Measurements from ENCODE around the gene MED13. TPM values are rescaled to one million over a fixed set of nuclear protein-coding genes. Genes with fewer than 3 reads are reported as not detected.

The MED13 gene
- total and polyA plus RNA-seq, 8 donors, result 4.9 to 193 (median 45.0) TPM

DNA sequence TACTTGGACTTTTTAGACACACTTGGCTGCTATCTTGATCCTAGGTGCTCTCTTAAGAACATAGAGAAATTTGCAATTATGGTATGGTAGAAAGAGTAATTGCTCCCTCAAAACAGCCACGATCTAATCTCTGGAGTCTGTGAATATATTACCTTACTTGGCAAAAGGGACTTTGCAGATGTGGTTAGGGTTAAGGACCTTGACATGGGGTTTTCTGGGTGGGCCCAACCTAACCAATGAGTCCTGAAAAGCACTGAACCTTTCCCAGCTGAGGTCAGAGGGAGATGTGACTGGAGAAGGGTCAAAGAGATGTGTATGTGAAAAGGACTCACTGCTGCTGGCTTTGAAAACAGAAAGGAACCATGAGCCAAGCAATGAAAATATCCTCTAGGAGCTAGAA lies 26.7 kb upstream of the MED13 start:
- H3K36me3 ChIP-seq, result no peaks in the 10 kb centered on the region
- intact Hi-C loops (cut with DNase I; ENCODE audit: low total_unique reads), result no loop called here
- WGBS, 5 donors, result 36 to 65% (median 46%) methylated on average over 1 of the region's 1 CpG
- H3K9me3 ChIP-seq, result no peaks in the 10 kb centered on the region
- no peak overlapping the region for H3K27ac ChIP-seq
- TF ChIP-seq POLR2AphosphoS5 (IDR thresholded peaks at IDR 0.05) (no peak), POLR2A (IDR thresholded peaks at IDR 0.05) (no peak), EP300 (IDR thresholded peaks at IDR 0.05) (no peak)
- TF ChIP-seq, protein P1, sequence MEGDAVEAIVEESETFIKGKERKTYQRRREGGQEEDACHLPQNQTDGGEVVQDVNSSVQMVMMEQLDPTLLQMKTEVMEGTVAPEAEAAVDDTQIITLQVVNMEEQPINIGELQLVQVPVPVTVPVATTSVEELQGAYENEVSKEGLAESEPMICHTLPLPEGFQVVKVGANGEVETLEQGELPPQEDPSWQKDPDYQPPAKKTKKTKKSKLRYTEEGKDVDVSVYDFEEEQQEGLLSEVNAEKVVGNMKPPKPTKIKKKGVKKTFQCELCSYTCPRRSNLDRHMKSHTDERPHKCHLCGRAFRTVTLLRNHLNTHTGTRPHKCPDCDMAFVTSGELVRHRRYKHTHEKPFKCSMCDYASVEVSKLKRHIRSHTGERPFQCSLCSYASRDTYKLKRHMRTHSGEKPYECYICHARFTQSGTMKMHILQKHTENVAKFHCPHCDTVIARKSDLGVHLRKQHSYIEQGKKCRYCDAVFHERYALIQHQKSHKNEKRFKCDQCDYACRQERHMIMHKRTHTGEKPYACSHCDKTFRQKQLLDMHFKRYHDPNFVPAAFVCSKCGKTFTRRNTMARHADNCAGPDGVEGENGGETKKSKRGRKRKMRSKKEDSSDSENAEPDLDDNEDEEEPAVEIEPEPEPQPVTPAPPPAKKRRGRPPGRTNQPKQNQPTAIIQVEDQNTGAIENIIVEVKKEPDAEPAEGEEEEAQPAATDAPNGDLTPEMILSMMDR (IDR thresholded peaks at IDR 0.05), result no peak
- DNase-seq, result no peak
- H3K27me3 ChIP-seq, result no peaks in the 10 kb centered on the region
- H3K4me3 ChIP-seq, result no peak overlapping the region
- H3K4me1 ChIP-seq, result peaks cover 8 to 31% (median 26%) of the 10 kb centered on the region in 4 donors

DNA sequence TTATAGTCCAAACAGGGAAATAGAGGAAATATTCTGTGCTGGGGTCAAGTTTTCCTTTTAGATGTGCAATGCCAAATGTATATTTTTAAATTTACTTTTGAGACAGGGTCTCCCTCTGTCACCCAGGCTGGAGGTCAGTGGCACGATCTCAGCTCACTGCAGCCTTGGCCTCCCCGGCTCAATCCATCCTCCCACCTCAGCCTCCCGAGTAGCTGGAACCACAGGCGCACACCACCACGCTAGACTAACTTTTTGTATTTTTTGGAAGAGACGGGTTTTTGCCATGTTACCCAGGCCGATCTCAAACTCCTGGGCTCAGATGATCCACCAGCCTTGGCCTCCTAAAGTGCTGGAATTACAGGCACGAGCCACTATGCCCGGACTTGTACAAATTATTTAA lies 25.8 kb upstream of the MED13 start:
- H3K27ac ChIP-seq, result no peak overlapping the region
- no peak for TF ChIP-seq POLR2A (IDR thresholded peaks at IDR 0.05)
- TF ChIP-seq, protein P1 (IDR thresholded peaks at IDR 0.05), result no peak
- TF ChIP-seq EP300 (IDR thresholded peaks at IDR 0.05), result no peak
- no peak for TF ChIP-seq POLR2AphosphoS5 (IDR thresholded peaks at IDR 0.05)
- 84 to 95% (median 91%) methylated on average over 9 of the region's 9 CpGs for WGBS, 5 donors
- peaks cover 8 to 29% (median 25%) of the 10 kb centered on the region in 4 donors for H3K4me1 ChIP-seq
- no peaks in the 10 kb centered on the region for H3K36me3 ChIP-seq
- H3K27me3 ChIP-seq, result no peaks in the 10 kb centered on the region
- no peaks in the 10 kb centered on the region for H3K9me3 ChIP-seq
- no peak for DNase-seq
- intact Hi-C loops (cut with DNase I; ENCODE audit: low total_unique reads), result no loop called here
- no peak overlapping the region for H3K4me3 ChIP-seq

DNA sequence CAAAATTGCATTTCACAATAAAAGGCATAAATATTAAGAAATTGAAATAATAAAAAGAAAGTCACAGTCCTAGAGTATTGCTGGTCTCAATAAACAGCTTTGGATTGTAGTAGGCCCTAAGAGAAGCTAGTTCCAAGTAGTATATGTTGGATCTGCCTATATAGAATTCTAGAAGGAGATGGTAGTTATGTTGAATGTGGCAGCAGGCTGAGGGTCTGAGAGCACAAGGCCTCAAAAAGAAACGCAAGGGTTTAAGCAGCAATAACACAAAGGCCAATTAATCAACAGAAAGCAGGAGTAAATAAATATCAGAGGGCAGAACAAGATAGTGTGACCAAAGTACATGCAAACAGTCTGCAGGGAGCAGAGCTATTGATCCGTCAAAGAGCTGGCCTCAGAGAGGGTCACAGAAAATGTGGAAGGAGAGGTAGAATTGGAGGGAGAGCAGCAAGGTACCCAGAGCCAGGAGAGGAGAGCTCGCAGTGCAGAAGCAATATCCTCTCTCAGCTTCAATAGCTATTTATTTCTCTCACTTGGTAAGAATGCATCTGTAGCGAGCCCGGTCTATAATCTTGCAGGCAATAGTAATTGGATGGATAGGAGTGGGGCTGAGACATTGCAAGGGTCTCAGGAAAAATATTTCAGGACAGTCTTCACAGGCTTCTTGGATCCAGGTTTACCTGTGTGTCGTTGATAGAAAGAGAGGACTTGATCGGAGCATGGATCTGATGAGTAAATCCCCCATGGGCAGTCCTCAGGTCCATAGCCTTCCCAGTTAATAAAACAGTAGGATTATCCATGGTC lies 25.1 kb upstream of the MED13 start:
- no peaks in the 10 kb centered on the region for H3K9me3 ChIP-seq
- H3K27me3 ChIP-seq, result no peaks in the 10 kb centered on the region
- intact Hi-C loops (cut with DNase I; ENCODE audit: low total_unique reads), result no loop called here
- WGBS, 5 donors, result 57 to 64% (median 64%) methylated on average over 7 of the region's 7 CpGs
- DNase-seq, result peak in 1 of 2 donors; percentile 34
- H3K4me1 ChIP-seq, result peaks cover 8 to 28% (median 25%) of the 10 kb centered on the region in 4 donors
- no peak overlapping the region for H3K4me3 ChIP-seq
- H3K27ac ChIP-seq, result no peak overlapping the region
- TF ChIP-seq EP300 (IDR thresholded peaks at IDR 0.05) (no peak), POLR2A (IDR thresholded peaks at IDR 0.05) (no peak), POLR2AphosphoS5 (IDR thresholded peaks at IDR 0.05) (no peak)
- TF ChIP-seq, protein P1 (IDR thresholded peaks at IDR 0.05), result no peak
- H3K36me3 ChIP-seq, result no peaks in the 10 kb centered on the region

DNA sequence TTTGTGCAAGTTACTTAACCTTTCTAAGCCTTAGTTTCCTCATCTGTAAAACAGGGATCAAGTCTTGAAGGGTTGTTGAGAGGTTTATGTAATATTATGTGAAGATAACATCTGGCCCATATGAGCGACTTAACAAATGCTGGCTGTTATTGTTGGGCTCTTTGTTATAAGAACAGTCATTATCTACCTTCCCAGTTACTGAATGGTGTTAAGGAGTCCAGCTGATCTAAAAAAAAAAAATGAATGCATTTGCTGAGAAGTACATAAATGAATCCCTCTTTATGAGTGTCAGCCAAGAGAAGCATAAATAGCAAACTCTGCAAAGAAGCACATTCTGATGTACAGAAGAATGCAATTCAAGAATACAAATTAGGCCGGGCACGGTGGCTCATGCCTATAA lies 24.3 kb upstream of the MED13 start:
- no peaks in the 10 kb centered on the region for H3K36me3 ChIP-seq
- no peak for TF ChIP-seq EP300 (IDR thresholded peaks at IDR 0.05)
- TF ChIP-seq POLR2A (IDR thresholded peaks at IDR 0.05), result no peak
- no peak for TF ChIP-seq POLR2AphosphoS5 (IDR thresholded peaks at IDR 0.05)
- TF ChIP-seq, protein P1 (IDR thresholded peaks at IDR 0.05), result no peak
- no peak overlapping the region for H3K27ac ChIP-seq
- no peaks in the 10 kb centered on the region for H3K9me3 ChIP-seq
- H3K4me3 ChIP-seq, result no peak overlapping the region
- WGBS, 5 donors, result 69 to 80% (median 77%) methylated on average over 3 of the region's 3 CpGs
- no peak for DNase-seq
- no peaks in the 10 kb centered on the region for H3K27me3 ChIP-seq
- intact Hi-C loops (cut with DNase I; ENCODE audit: low total_unique reads), result no loop called here
- H3K4me1 ChIP-seq, result peaks cover 8 to 22% (median 22%) of the 10 kb centered on the region in 4 donors

All from stomach (tissue), 9 donors.